ENCODE results near the gene SPOCD1. TPM values are rescaled to one million over a fixed set of nuclear protein-coding genes. Genes with fewer than 3 reads are reported as not detected.
A peak's percentile ranks its signal among the peaks of the same experiment; 100 is the strongest.

SPOCD1 gene
- total and polyA plus RNA-seq, 2 of the 4 experiments (the other 2 are of a cell fraction): 59.7 to 132 TPM

DNA sequence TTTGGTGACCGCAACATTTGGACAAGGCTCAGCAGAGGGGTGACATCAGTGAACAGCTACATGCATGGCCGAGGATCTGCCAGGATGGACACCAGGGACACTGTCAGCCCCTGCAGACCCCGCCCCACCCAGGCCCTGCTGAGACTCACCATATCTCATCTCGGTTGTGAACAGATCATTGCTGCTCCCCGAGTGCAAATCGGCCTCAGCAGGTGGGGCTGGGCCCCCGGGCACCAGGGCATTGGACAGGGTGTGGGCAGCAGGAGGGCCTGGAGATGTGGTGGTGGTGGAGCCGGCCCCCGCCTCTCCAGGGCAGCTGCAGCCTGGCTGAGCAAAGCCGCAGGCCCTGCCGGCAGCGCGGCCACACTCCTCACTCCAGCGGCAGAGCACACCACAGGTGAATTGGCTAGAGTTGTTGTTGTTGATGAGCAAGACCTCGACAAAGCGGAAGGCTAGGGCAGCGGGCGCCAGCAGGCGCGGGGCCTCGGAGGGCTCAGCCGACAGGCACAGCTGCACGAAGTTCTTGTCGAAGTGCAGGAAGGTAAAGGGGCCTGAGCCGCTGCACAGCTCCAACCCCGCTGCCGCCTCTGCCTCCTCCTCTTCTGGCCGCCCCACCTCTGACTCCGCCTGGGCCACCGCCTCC, 59.9 kb downstream of the SPOCD1 start:
- no peaks in the 10 kb centered on the region for H3K36me3 ChIP-seq (ENCODE audit: control insufficient read depth, insufficient read depth, low read length)
- no peak overlapping the region for H3K27ac ChIP-seq (ENCODE audit: insufficient read depth, low read length)
- no peak overlapping the region for H2BK20ac ChIP-seq (ENCODE audit: low read depth, low read length)
- no peak overlapping the region for H3K56ac ChIP-seq (ENCODE audit: extremely low read depth, insufficient read depth, low read length)
- H3K9me3 ChIP-seq (ENCODE audit: control insufficient read depth, insufficient read depth, low read length): no peaks in the 10 kb centered on the region
- peaks cover 15% of the 10 kb centered on the region for H4K20me1 ChIP-seq (ENCODE audit: insufficient read depth, low read length)
- peak overlapping the region; percentile 57 for H2AK9ac ChIP-seq (replicated peaks; ENCODE audit: low read depth, low read length, poor library complexity)
- ChIA-PET CTCF (interaction anchor here (0.9 kb wide), 1 partner anchor 10 kb away, joined by 3 read pairs; no protein-coding TSS in a partner anchor), POLR2A (ENCODE audit: unreplicated experiment) (no interaction called here)
- no peak overlapping the region for H3K4ac ChIP-seq (ENCODE audit: low read depth, low read length)
- no peak overlapping the region for H2BK120ac ChIP-seq (ENCODE audit: low read depth, low read length)
- dilution Hi-C loops (cut with HindIII; ENCODE audit: low sequenced_read_pairs, unreplicated experiment): no loop called here
- no peak overlapping the region for H2BK5ac ChIP-seq (ENCODE audit: low read depth, low read length, poor library complexity, severe bottlenecking)
- peaks cover 22% of the 10 kb centered on the region for H3K4me1 ChIP-seq (ENCODE audit: control insufficient read depth, insufficient read depth, low read length)
- no peak overlapping the region for H4K8ac ChIP-seq (ENCODE audit: low read depth in 2 of 2, low read length in 2 of 2)
- no peak overlapping the region for H4K91ac ChIP-seq (ENCODE audit: insufficient read depth, low read depth, low read length)
- 86% methylated on average over 16 of the region's 30 CpGs; no CpG with 5 or more reads in 1 of the 2 experiments for WGBS, 2 experiments (ENCODE audit: extremely low coverage in 2 of 2, insufficient read length in 1 of 2)
- peaks cover 11% of the 10 kb centered on the region; the same call in 1 of the 2 replicates for H3K9me1 ChIP-seq (ENCODE audit: insufficient read depth, low read length)
- no peak overlapping the region for H3K14ac ChIP-seq (replicated peaks; ENCODE audit: low read depth, low read length)
- H2AFZ ChIP-seq (replicated peaks; ENCODE audit: low read length, poor library complexity): no peak overlapping the region
- no peak overlapping the region for H3K9ac ChIP-seq (ENCODE audit: low read depth, low read length)
- H3K27me3 ChIP-seq (ENCODE audit: control insufficient read depth, insufficient read depth, low read length): no peaks in the 10 kb centered on the region
- H2AK5ac ChIP-seq (ENCODE audit: low read depth, low read length): no peak overlapping the region
- BruUV-seq (replicated peaks): no TSS peak
- TF ChIP-seq MAZ (IDR thresholded peaks at IDR 0.05; ENCODE audit: borderline replicate concordance, low read depth, low read length): no peak
- no peak overlapping the region for H4K5ac ChIP-seq (ENCODE audit: low read depth, low read length)
- peaks cover 0 to 16% of the 10 kb centered on the region in 2 experiments; a peak in 2 of 4 replicates for H3K79me1 ChIP-seq (ENCODE audit: low read depth in 1 of 2, low read length in 2 of 2)
- no peak overlapping the region for H3K18ac ChIP-seq (ENCODE audit: low read depth, low read length)
- no peak overlapping the region for H3K4me3 ChIP-seq (ENCODE audit: insufficient read depth, low read depth, low read length)
- no peak overlapping the region; the same call in 1 of the 2 replicates for H3K23ac ChIP-seq (ENCODE audit: low read depth, low read length)
- in situ Hi-C loops (cut with MboI; ENCODE audit: low sequenced_read_pairs): no loop called here
- intact Hi-C loops (cut with micrococcal nuclease): no loop called here
- H3K4me2 ChIP-seq (ENCODE audit: low read depth, low read length): no peak overlapping the region
- DNase-seq: no peak
- H2BK15ac ChIP-seq (ENCODE audit: low read depth, low read length): no peak overlapping the region
- ATAC-seq (ENCODE audit: low read depth): no peak
